ENCODE results near the gene H6PD.
A peak's percentile ranks its signal among the peaks of the same experiment; 100 is the strongest.

Gene H6PD

DNA sequence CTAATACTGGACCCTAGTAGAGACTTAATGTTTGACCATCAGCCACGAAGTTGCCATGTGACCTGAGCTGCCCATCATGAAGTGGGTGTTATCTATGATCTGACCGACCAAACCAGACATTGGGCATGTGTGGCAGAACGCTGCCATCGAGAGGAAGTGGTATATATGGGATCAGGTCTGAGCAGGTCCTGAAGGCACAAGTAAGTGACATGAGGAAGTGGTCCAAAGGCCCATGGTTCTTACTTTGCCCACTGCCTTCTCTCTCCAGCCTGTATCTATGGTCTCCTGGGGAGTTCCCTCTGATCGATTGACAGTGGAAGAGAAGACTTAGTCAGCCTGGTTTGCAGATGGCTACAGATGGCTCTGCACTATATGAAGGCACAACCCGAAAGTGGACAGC, 66.0 kb downstream of the H6PD start:
- DNase-seq = no peak

DNA sequence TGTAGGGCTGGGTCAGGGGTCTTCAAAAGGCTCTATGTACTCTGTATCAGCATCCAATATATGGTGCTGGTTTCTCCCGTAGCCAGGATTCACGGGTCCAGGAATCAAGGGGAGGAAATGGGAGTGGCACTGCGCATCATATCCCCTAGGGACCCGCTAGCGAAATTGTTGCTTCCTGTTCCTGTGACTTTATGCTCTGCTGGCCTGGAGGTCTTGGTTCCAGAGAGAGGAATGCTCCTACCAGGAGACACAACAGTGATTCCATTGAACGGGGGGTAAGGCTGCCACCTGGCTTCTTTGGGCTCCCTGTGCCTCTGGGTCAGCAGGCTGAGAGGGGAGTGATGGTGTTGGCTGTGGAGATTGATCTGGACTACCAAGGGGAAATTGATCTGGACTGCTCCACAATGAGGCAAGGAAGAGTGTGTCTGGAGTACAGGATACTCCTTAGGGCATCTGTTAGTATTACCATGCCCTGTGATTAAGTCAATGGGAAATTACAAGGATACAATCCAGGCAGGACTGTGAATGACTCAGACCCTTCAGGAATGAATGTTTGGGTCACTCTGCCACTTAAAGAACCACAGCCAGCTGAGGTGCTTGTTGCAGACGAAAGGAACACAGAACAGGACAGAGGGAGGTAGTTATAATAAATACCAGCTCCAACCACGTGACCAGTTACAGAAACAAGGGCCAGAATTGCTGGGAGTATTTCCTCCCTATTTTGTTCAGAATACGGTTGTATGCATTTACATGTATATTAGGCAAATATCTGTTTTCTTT, 68.4 kb downstream of the H6PD start:
- peak; percentile 81 for DNase-seq

DNA sequence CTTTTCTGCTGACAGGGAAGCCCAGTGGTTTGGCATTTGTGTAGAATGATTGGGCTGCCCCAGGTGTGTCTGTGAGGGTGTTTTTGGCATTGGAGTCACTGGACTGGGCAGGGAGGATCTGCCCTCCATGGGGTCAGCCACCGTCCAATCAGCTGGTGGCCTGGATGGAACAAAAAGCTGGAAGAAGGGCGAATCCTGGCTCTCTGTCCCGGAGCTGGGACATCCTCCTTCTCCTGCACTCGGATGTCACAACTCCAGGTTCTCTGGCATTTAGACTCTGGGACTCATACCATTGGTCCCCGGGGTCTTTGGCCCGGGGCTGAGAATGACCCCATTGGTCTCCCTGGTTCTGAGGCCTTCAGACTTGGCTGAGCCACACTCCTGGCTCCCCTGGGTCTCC, 69.3 kb downstream of the H6PD start:
- no peak for DNase-seq

DNA sequence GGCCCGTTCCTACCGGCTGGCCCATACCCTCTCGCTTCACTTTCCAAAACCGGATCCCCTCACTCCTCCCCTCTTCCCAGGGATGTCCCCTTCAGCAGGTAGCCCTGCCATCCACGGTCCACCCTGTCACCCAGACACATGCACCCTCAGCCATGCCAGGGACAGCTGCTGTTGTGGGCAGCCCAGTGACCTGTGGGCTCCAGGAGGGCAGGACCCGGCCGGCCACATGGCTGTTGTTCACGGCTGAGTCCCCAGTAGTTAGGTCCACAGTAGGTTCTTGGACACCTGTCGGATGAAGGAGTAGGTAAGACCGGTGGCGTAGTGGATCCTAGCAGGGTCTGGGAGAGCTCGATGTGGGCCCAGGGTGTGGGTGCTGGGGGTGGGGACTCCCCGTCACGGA, 70.6 kb downstream of the H6PD start:
- no peak for DNase-seq

DNA sequence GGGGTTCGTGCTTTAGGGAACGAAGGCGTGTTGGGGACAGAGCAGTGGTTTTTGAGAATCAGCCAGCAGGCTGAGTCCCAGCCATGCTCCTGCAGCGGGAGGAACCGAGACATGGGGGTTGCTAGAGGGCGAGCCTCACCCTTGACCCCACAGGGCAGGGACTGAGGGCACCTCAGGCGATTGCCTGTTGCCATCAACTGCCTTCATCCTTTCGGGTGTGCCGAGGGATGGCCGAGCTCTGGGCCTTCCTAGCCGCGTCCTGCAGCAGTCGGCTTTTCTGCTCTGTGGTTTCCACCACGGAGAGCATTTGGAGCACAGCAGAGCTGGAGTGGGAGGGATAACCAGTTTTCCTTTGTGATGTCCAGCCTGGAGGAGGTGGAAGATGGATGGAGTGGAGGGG, 71.4 kb downstream of the H6PD start:
- no peak for DNase-seq

DNA sequence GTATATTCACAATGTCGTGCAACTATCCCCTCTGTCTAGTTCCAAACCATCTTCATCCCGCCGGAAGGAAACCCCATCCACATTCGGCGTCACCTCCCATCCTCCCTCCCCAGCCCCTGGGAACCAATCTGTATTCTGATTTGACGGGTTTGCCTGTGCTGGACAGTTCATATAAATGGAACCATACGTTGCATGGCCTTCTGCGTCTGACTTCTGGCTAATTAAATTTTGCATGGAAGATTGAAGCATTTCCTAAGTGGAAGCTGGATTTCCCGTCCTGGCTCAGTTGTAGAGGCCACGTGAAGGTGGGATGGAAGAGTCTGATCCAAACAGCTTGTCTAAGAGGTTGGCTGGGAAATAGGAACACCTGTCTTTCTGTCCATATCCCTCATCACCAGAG, 72.7 kb downstream of the H6PD start:
- DNase-seq = no peak

DNA sequence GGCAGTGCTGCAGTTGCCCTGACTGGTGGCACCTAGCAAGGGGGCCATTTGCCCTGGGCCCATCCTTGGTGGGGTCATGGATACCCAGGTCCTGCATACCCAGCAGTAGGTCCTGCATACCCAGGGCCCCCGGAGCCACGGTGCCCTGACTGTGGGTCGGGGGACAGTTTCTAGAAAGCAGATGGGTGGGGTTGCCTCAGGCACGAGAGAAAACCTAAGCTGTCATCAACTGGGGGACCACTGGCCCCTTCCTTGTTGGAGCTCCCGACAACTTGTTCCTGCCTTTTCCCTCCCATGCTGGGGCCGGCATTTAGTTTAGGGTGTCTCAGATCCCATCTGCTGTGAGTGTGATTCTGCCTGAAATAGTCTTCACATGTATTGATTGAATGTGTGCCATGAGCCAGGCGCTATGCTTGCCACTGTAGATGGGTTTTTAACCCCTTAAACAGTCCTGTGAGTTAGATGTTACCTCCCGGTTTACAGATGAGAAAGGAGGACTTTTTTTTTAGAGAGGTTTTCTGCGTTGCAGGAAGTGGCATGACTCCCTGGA, 73.7 kb downstream of the H6PD start:
- DNase-seq = no peak

DNA sequence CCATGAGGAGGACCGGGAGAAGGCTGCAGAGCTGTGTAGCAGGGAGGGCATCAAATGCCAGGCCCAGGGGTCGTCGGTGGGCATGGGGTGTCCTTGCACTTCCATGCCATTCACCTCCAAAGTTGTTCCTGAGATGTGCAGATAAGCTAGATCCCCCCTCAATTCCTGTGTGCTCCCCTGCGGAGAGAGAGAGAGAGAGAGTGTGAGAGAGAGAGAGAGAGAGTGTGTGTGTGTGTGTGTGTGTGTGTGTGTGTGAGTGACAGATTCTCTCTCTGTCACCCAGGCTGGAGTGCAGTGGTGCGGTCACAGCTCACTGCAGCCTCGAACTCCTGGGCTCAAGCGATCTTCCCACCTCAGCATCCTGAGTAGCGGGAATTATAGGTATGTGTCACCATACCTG, 74.5 kb downstream of the H6PD start:
- DNase-seq = no peak

DNA sequence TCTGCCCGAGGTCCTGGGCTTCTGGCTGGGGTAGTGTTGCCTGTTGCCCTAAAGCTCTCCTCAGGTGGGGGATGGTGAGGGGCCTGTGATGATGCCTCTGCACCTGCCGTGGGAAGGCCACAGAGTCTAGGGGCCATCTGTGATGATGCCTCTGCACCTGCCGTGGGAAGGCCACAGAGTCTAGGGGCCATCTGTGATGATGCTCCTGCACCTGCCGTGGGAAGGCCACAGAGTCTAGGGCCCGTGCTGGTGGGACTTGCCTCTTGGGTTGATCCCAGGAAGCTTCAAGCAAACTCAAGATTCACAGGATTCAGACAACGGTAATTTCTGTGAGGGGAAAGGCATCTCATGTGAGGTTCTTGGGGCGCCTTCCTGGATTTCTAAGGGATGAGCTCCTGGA, 75.4 kb downstream of the H6PD start:
- no peak for DNase-seq

DNA sequence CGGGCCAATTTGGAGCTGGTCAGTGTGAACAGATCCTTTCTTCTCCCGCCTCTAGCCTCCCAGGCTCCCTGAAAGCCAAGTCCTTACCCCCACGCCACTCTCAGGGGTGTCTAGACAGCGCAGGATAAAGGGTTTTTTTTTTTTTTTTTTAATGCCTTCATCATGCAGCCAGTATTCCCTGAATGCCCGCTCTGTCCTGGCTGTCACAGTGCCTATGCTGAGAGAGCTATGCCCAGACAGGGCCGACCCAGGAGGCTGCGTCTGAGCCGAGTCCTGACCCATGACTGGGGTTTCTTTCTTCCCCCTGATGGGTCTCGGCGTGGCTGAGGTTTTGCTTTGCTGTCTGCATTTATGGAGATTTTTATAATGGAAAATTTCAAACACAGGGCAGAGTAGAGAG, 76.5 kb downstream of the H6PD start:
- DNase-seq = no peak

DNA sequence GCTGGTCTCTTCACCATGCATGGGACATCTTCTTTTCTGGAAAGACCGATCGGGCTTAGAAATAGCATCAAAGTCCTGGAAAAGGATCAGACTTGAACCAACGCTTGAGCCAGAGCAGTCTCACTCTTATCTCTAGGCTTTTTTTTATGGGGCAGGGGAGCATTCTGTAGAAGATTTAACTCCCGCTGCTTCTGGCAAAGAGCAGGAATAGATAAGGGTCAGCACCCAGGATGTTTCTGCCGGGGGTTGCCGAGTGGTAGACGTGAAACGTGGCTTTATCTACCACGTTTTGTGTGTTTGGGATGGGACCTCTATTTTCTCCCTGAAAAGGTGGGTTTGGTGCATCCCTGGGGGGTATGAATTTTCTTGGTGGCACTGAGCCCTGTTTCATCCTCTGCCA, 76.9 kb downstream of the H6PD start:
- no peak for DNase-seq

DNA sequence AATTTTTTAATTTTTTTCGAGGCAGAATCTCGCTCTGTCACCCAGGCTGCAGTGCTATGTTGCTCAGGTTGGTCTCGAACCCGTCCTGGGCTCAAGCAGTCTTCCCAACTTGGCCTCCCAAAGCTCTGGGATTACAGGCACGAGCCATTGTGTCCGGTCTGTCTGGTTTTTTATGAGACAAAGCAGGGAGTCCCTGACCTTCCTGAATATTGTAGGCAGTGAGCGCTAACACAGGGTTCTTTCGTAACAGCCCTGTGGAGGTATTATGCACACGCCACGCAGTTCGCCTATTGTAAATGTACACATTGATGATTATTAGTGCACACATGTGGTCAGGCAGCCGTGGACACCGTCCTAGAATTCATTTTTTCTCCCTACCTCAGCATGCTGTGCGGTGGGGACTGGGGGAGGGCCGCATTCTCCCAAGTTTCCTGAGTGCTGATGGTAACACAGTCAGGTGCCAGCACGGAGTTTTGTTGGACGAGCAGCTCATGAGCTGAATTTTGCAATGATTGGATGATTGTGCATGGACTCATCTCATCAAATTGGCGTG, 77.7 kb downstream of the H6PD start:
- no peak for DNase-seq

DNA sequence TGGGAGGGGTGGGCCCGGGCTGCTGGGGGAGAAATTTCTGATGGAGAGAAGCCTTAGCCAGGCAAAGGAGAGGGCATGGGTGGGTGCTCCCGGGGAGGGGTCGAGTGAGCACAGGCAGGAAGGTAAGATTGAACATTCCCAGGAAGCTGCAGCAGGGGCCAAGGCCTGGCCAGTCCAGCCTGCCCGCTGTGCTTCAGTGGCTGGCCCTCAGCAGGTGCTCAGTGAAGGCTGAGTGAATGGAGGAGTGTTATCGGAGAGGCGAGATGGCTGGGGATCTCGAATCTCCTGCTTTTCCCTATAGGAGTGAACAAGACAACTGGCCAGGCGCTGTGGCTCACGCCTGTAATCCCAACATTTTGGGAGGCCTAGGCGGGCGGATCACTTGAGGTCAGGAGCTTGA, 79.0 kb downstream of the H6PD start:
- no peak for DNase-seq

DNA sequence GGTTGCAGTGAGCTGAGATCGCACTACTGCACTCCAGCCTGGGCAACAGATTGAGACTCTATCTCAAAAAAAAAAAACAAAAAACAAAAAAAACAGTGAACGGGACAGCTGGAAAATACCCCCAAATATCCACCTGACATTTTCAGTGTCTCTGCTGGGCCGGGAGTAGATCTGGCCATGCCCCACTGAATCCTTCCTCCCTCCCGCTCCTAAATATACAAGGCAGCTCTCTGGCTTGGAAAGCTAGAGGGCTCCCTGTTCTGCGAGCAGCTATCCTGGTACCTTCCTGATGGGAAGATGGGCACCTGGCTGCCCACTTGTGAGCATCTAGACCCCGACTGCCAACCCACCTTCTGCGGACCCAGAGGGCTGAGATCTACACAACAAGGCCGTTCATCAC, 79.5 kb downstream of the H6PD start:
- no peak for DNase-seq

DNA sequence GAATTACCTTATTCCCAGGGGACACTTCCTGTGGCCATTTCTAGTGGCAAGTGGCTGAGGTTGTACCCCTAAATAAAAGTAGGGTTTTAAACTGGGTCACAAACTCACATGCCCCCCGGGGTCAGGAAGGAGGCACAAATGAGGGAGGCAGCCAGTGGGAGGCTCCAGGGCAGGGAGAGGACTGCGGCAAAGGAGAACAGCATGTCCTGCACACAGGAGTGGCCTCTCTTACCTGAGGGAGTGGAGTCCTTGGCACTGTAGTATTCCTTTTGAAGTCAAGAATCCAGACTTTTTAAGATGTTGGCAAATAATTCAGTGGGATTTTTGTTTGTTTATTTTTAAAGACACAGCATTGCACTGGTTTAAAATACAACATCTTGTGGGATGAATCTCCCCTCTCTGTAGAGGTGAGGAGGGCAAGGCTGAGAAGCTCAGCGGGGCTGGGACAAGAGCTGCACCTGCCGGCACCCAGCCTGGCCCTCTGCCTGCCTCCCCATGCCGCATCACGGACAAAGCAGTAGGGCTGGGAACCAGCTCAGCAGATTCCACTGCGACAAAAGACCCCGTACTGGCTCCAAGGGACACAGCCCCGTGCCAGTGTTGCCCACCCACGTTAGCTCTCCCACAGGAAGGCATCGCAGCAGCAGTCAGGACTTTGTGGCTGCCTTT, 80.3 kb downstream of the H6PD start:
- no peak for DNase-seq

DNA sequence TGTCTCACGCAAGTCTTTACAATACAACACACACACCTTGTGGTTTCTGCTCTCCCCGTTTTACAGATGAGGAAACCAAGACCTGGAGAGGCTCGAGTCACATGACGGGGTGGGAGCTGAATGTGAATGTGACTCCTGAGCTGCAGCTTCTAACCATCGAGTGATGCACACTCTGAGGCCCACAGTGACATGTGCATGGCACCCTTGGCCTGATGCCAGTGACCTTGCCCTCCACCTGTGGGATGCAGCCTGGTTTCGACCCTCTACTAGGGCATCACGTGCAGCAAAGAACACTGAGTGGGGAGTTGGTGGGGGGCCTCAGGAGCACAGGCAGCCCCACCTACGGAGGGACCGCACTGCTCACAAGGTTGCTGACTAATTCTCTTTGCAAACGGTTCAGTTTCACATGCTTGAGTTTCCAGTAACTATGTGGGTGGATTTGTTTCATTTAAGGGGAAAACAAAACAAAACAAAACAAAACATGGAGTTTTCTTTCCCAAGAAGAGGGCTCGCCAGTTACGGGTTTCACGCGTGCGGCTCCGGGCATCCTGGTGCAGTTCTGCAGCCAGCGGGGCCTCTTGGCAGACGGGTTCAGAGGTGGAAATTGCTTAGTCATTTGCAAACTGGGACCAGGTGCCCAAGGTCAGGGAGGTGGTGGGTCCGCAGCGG, 81.0 kb downstream of the H6PD start:
- no peak for DNase-seq

DNA sequence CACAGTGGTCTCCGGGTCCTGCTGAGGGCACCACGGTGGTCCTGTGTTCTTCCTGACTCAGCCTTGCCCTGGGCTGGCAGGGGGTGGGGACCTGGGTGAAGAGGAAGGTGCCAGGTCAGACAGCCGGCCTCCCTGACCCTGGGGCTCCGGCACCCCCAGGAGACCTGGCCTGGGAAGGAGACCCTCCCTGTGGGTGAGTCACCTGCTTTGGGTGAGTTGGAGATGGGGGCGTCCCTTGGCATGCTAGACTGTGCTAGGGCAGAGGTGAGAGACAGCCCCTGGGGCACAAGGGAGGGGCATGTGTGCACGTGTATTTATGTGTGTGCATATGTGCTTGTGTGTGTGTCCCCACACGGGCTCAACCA, 81.5 kb downstream of the H6PD start:
- DNase-seq = no peak

DNA sequence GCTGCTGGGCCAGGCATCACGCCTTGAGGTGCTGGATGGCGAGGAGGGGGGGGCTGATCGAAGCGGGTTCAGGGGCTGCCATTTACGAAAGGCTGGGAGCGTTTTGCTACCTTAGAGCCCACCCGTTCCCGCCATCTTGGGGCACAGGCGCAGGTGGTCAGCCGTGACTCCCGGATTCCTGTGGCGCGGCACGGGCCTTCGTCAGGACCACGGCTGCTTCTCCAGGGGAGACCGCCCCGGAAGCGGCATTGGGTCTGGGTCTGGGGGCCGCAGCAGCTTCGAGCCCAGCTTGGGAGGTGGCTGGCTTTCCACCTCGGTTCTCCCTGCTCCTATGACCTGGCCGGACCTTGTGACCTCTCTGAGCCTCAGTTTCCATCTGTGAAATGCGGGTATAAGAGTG, 81.9 kb downstream of the H6PD start:
- no peak for DNase-seq

DNA sequence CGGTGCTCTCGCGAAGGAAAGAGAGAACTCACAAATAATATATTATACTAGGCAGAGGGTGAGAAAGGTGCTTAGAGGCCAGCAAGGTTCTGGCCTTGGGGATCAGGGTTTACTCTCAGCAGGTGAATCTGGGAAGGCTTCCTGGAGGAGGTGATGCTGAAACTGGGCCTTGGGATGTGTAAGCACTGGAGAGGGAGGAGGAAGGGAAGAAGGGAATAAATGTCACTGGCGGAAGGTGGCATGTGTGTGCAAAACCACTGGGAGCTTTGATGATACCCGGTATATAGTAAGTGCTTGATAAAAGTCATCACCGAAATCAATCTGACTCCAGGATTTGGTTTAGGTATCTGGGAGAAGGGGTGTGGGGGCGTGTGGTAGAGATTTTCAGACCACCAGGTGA, 82.5 kb downstream of the H6PD start:
- no peak for DNase-seq

DNA sequence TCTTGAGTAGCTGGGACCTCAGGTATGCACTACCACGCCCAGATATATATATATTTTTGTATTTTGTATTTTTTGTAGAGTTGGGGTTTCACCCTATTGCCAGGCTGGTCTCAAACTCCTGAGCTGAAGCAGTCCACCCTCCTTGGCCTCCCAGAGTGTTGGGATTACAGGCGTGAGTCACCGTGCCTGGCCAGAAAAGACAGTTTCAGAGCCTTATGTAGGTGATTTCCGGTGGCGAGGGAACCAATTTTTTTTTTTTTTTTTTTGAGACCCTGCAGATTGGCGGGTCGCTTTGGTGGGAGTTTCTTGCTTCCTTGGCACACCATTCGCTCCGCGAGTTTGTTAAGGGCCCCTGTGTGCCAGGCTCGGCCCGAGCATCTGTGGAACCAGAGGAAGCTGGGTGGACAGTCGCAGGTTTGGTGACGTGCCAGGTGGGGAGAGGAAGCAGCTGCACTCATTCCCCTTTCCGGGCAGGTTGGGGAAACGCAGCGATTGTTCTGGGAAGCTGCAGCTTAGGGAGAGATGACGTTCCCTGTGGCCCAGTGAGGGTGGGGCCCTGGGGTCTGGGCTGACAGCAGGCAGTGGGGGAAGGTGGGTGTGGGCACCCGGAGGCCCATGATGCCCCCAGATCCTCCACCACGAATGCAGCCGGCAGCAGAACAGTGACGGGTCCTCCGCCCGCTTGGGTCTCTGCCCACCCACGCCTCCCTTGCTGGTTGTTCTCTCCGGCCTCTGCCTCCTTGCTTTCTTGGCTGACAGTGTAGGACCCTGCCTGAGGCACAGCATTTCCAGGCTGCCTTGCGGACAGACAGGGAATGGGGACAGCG, 83.2 kb downstream of the H6PD start:
- DNase-seq = peak; percentile 73

DNA sequence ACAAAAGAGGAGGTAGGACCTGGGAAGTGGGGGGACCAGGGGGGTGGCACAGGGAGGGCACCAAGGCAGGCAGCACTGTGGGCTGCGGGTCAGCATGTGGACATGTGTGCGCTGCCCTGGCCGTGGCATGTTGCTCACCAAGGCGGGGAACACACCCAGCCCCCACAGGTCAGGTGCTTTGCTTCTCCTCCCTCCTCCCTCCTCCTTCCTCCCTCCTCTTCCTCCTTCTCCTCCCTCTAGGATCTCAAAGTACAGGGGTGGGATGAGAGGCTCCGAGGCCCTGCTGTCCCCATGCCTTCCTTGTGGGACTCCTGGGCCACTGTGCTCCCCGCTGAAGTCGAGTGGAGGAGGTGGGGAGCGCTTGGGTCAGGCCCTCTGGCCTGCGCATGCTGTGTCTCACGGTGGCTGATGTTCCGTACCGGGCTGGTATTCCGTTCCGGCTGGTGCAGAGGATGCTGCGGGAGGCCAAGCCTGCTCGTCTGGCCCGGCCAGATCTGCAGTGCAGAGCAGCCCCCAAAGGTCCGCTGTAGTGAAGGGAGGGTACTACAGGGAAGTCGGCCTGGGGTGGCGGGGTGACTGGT, 84.7 kb downstream of the H6PD start:
- no peak for DNase-seq

DNA sequence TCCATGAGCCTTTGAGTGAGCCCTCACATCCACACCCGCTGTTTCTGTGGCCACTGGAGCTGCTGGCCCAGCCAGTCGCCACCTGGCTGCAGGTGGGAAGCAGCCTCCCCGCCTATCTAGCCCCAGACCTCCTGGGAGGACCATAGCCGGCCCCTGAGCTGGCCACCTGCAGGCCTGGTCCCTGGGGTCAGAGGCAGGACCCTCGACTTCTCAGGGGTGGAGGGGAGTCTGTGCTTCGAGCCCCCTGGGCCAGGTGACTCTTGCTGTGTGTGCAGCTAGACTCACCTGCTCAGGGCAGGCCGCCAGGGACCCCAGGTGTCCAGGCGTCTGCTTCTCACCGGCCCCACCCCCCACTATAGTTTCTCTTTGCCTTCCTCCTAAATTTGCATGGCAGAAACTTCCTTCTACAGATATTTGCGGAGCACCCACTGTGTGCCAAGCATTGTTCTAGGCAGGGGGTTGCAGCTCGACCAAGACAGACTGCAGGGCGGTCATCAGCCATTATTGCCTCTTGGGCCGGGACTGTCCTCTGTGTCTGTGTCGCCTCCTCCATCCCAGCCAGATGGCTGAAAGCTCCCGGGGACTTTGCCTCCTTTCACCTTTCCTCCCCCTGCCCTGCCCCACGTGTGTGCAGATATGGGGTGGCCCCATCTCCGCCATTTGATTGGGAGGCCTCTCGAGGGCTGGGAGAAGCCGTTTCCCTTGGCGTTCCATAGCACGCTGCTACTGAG, 85.4 kb downstream of the H6PD start:
- no peak for DNase-seq

Measured in NCI-H510A treated with DMSO at 0.1 percent for 48 hours (cell line).